BLaER1 treated with 17β-estradiol and CSF1 and Interleukin-3, amounts not matched to agents 10 nM and 100 nM (cell line): ENCODE results near the gene EPN3.
A peak's percentile ranks its signal among the peaks of the same experiment; 100 is the strongest.

Experiments used
- H3K27ac ChIP-seq, 11 experiments: shearing (Covaris generic); formaldehyde crosslinking; 2 replicates each; pipeline ENCODE4 v1.8.1; 2022
- H3K27me3 ChIP-seq, 11 experiments: shearing (Covaris generic); formaldehyde crosslinking; 2 replicates each; pipeline ENCODE4 v1.8.1; 2022
- H3K36me3 ChIP-seq, 11 experiments: shearing (Covaris generic); formaldehyde crosslinking; 2 replicates each; pipeline ENCODE4 v1.8.1; 2022
- H3K4me1 ChIP-seq, 10 experiments: shearing (Covaris generic); formaldehyde crosslinking; 2 replicates each; pipeline ENCODE4 v1.8.1; 2022
- H3K4me2 ChIP-seq, 11 experiments: shearing (Covaris generic); formaldehyde crosslinking; 2 replicates each; pipeline ENCODE4 v1.8.1; 2022
- H3K4me3 ChIP-seq, 10 experiments: shearing (Covaris generic); formaldehyde crosslinking; 2 replicates each; pipeline ENCODE4 v1.8.1; 2022
- H3K9ac ChIP-seq, 11 experiments: shearing (Covaris generic); formaldehyde crosslinking; 2 replicates each; pipeline ENCODE4 v1.8.1; 2022
- H3K9me3 ChIP-seq, 11 experiments: shearing (Covaris generic); formaldehyde crosslinking; replicated peaks in 1 of 11; 2 replicates each; pipeline ENCODE4 v1.8.1; 2022
- H4K20me1 ChIP-seq, 11 experiments: shearing (Covaris generic); formaldehyde crosslinking; 2 replicates each; pipeline ENCODE4 v1.8.1; 2022
- Cebpa-rat ChIP-seq, 11 experiments: shearing (Covaris generic); IDR thresholded peaks; 2 replicates each; pipeline ENCODE4 v1.8.1; 2022

EPN3 gene

DNA sequence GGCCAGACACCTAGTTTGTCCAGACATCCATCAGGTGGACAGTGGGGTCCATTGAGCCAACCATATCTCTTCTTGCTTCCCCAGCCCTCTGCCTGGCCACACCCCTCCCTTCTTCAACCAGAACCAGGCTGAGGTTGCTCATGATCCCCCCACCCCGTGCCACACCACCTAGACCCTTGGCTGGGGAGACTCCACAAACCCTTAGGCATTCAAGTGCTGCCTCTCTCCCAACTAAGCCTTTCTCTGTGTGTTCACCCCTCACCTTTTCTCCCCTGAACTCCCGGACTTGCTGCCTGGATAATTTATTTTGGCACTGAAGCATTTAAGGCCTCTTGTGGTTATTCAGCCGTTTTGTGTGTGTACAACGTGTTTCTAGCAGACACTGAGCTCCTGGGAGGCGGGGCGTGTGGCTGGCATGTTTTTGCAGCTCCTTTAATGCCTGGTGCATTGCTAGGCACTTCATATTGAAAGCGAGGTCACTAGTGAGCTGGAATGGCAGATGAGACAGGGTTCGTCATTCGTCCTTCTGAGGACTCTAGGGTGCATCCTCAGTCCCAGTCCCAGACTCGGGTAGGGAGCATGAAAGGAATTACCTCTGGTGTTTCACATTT, 56.7 kb downstream of the EPN3 start:
- Histone ChIP-seq H3K9me3 (no peaks in the 10 kb centered on the region), H3K4me1 (peaks cover 2 to 23% (median 14%) of the 10 kb centered on the region in 10 experiments), H3K9ac (no peak overlapping the region), H4K20me1 (no peaks in the 10 kb centered on the region; a peak in 2 of 22 replicates), H3K4me3 (no peak overlapping the region), H3K4me2 (no peak overlapping the region), H3K27me3 (no peaks in the 10 kb centered on the region), H3K27ac (no peak overlapping the region), H3K36me3 (no peaks in the 10 kb centered on the region)
- no peak for TF ChIP-seq Cebpa-rat (IDR thresholded peaks at IDR 0.05)

DNA sequence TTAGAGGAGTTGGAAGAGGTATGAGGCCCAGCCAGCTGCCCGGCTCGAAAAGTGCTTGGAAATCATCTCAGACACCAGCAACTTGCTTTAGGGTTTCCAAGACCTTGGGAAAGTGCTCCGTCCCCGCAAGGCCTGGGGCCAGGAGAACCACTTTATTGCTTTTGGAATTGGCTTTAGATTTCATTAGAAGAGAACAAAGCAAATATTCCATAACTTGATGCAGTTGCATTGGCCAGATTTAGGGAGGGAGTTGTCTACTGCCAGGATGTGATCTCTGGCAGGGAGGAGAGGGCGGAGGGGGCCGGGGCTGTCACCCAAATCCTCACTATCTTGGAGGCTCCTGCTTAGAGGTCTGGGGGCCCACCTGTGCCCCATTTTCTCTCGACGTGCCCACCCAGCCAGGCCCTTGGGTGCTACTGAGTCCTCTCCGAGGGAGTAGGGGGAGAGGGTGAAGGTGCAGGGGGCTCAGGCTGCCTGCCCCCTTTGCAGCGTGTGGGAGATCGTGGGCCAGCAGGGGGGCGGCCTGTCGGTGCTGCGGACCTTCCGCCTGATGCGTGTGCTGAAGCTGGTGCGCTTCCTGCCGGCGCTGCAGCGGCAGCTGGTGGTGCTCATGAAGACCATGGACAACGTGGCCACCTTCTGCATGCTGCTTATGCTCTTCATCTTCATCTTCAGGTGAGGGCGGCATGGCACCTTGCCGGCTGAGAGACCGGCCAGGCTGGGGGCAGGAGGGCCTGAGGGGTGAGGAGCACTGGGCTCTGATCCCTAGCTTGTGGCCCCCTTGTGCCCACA, 58.6 kb downstream of the EPN3 start:
- no peaks in the 10 kb centered on the region; a peak in 2 of 22 replicates for H4K20me1 ChIP-seq
- H3K9ac ChIP-seq: no peak overlapping the region
- H3K9me3 ChIP-seq: no peaks in the 10 kb centered on the region
- no peak overlapping the region for H3K4me3 ChIP-seq
- no peak for TF ChIP-seq Cebpa-rat (IDR thresholded peaks at IDR 0.05)
- no peaks in the 10 kb centered on the region for H3K27me3 ChIP-seq
- no peak overlapping the region for H3K27ac ChIP-seq
- H3K4me2 ChIP-seq: no peak overlapping the region
- H3K36me3 ChIP-seq: no peaks in the 10 kb centered on the region
- H3K4me1 ChIP-seq: peaks cover 11 to 33% (median 19%) of the 10 kb centered on the region in 10 experiments

DNA sequence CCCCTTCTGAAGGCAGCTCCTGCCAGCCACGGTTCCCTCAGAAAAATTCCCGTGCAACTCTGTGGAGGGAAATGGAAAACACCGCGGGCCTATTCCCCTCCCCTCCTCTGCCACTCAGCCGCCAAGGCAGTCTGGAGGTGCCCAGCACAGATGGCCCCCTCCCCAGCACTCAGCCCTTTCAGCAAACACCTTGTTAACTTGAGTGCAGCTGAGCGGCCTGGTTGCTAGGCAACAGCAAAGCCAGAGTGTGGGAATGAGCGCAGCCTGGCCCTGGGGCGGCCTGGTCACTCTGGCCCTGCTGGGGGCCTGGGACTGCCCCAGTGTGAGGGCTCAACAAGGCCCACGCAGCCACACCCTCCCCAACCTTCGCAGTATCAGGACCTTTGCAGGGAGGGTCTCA, 60.8 kb downstream of the EPN3 start:
- H3K9ac ChIP-seq: no peak overlapping the region
- no peaks in the 10 kb centered on the region for H3K9me3 ChIP-seq
- H3K27ac ChIP-seq: peak overlapping the region in 3 of 11 experiments; percentile 34 to 46 (median 35); a peak in 2 of 22 replicates
- no peaks in the 10 kb centered on the region for H3K36me3 ChIP-seq
- no peak for TF ChIP-seq Cebpa-rat (IDR thresholded peaks at IDR 0.05)
- no peak overlapping the region for H3K4me2 ChIP-seq
- H3K4me3 ChIP-seq: no peak overlapping the region
- H4K20me1 ChIP-seq: no peaks in the 10 kb centered on the region
- H3K4me1 ChIP-seq: peaks cover 0 to 22% (median 10%) of the 10 kb centered on the region in 10 experiments; a peak in 14 of 20 replicates
- no peaks in the 10 kb centered on the region for H3K27me3 ChIP-seq
